ENCODE data around the gene ZNF776.

ZNF776 gene

GRCh38 chr19:57746580-57747471, at the start of gene ZNF776:
ZNF776 (plus strand) TSS chr19:57746815; CDS start chr19:57747059, 244 bp downstream.
- H3K36me3 ChIP-seq (ENCODE audit: control insufficient read depth, insufficient read depth, low read length): no peaks in the 10 kb centered on the region
- TF ChIP-seq CTCF (IDR thresholded peaks at IDR 0.05): peak; percentile 10
- H3K9ac ChIP-seq: peak within 1 kb of the TSS; percentile 14
- H3K4me3 ChIP-seq (ENCODE audit: low read depth, low read length): peak within 1 kb of the TSS; percentile 93
- H2AFZ ChIP-seq: peak within 1 kb of the TSS; percentile 82
- peaks cover 36% of the 10 kb centered on the region for H3K79me2 ChIP-seq
- no peaks in the 10 kb centered on the region for H3K9me3 ChIP-seq (ENCODE audit: control insufficient read depth, low read length)
- peak within 1 kb of the TSS; percentile 95 for H3K4me2 ChIP-seq (ENCODE audit: low read length)
- H3K27me3 ChIP-seq (ENCODE audit: control insufficient read depth, insufficient read depth, low read length): no peaks in the 10 kb centered on the region
- H3K27ac ChIP-seq: peak within 1 kb of the TSS; percentile 73
- H3K4me1 ChIP-seq: peaks cover 19% of the 10 kb centered on the region

- Histone ChIP-seq H3K9ac (no peak overlapping the region), H3K36me3 (ENCODE audit: control insufficient read depth, insufficient read depth, low read length) (no peaks in the 10 kb centered on the region), H3K27me3 (ENCODE audit: control insufficient read depth, insufficient read depth, low read length) (no peaks in the 10 kb centered on the region), H2AFZ (no peak overlapping the region), H3K4me3 (ENCODE audit: low read depth, low read length) (no peak overlapping the region), H3K27ac (no peak overlapping the region), H3K4me1 (no peaks in the 10 kb centered on the region), H3K4me2 (ENCODE audit: low read length) (no peak overlapping the region), H3K79me2 (peaks cover 27% of the 10 kb centered on the region), H3K9me3 (ENCODE audit: control insufficient read depth, low read length) (no peaks in the 10 kb centered on the region)
- no peak for TF ChIP-seq CTCF (IDR thresholded peaks at IDR 0.05)
Measured at GRCh38 chr19:57701625-57702024, 45.0 kb upstream of the ZNF776 start.

GRCh38 chr19:57706346-57706745, 40.3 kb upstream of the ZNF776 start:
- H3K27ac ChIP-seq: no peak overlapping the region
- H2AFZ ChIP-seq: no peak overlapping the region
- no peak for TF ChIP-seq CTCF (IDR thresholded peaks at IDR 0.05)
- H3K79me2 ChIP-seq: peaks cover 32% of the 10 kb centered on the region
- H3K4me2 ChIP-seq (ENCODE audit: low read length): no peak overlapping the region
- H3K9me3 ChIP-seq (ENCODE audit: control insufficient read depth, low read length): no peaks in the 10 kb centered on the region
- H3K36me3 ChIP-seq (ENCODE audit: control insufficient read depth, insufficient read depth, low read length): no peaks in the 10 kb centered on the region
- H3K27me3 ChIP-seq (ENCODE audit: control insufficient read depth, insufficient read depth, low read length): no peaks in the 10 kb centered on the region
- H3K4me3 ChIP-seq (ENCODE audit: low read depth, low read length): no peak overlapping the region
- no peak overlapping the region for H3K9ac ChIP-seq
- H3K4me1 ChIP-seq: peaks cover 5% of the 10 kb centered on the region

- no peaks in the 10 kb centered on the region for H3K27me3 ChIP-seq (ENCODE audit: control insufficient read depth, insufficient read depth, low read length)
- peak within 1 kb of the TSS; percentile 56 for H3K4me3 ChIP-seq (ENCODE audit: low read depth, low read length)
- H3K27ac ChIP-seq: peak within 1 kb of the TSS; percentile 82
- H3K9ac ChIP-seq: peak within 1 kb of the TSS; percentile 2
- no peaks in the 10 kb centered on the region for H3K9me3 ChIP-seq (ENCODE audit: control insufficient read depth, low read length)
- H3K79me2 ChIP-seq: peaks cover 29% of the 10 kb centered on the region
- no peaks in the 10 kb centered on the region for H3K36me3 ChIP-seq (ENCODE audit: control insufficient read depth, insufficient read depth, low read length)
- peak within 1 kb of the TSS; percentile 64 for H3K4me2 ChIP-seq (ENCODE audit: low read length)
- H3K4me1 ChIP-seq: peaks cover 5% of the 10 kb centered on the region
- H2AFZ ChIP-seq: peak within 1 kb of the TSS; percentile 75
- TF ChIP-seq CTCF (IDR thresholded peaks at IDR 0.05): no peak
Measured at GRCh38 chr19:57708641-57709361, 37.8 kb upstream of the ZNF776 start, which contains the start of gene ZNF154. ZNF154 (minus strand) TSS chr19:57709204; CDS start chr19:57708971, 233 bp downstream.
